GM18858 (cell line): Measurements from ENCODE around the gene LGALS1.

Experiments
- ATAC-seq: cut with Tn5 transposase; IDR thresholded peaks from one replicate; pipeline ENCODE4 v1.9.1; 2021; ENCODE audit not compliant: unreplicated experiment

LGALS1 gene

GRCh38 chr22:37661160-37661924 lies 14.1 kb upstream of the LGALS1 start:
- ATAC-seq: no peak

GRCh38 chr22:37662039-37662438 lies 13.4 kb upstream of the LGALS1 start:
- ATAC-seq: no peak

- no peak for ATAC-seq
Measured at GRCh38 chr22:37663521-37664140, 11.8 kb upstream of the LGALS1 start.

GRCh38 chr22:37664249-37665101 lies 11.0 kb upstream of the LGALS1 start:
- no peak for ATAC-seq

- ATAC-seq: no peak
Measured at GRCh38 chr22:37665487-37665886, 9.9 kb upstream of the LGALS1 start.

- ATAC-seq: no peak
Measured at GRCh38 chr22:37669586-37669985, 5.8 kb upstream of the LGALS1 start.

GRCh38 chr22:37672206-37672919 lies 3.1 kb upstream of the LGALS1 start:
- no peak for ATAC-seq

GRCh38 chr22:37672920-37673455 lies 2.4 kb upstream of the LGALS1 start:
- no peak for ATAC-seq

- ATAC-seq: no peak
Measured at GRCh38 chr22:37674248-37674647, 1.2 kb upstream of the LGALS1 start.

- no peak for ATAC-seq
Measured at GRCh38 chr22:37675930-37676735, 697 bp downstream of the LGALS1 start.

- peak; percentile 31 for ATAC-seq
Measured at GRCh38 chr22:37676736-37677492, 1.5 kb downstream of the LGALS1 start.

GRCh38 chr22:37677493-37677974 lies 2.1 kb downstream of the LGALS1 start:
- ATAC-seq: no peak

GRCh38 chr22:37678372-37678771 lies 2.9 kb downstream of the LGALS1 start:
- no peak for ATAC-seq

- no peak for ATAC-seq
Measured at GRCh38 chr22:37679670-37680069, 4.2 kb downstream of the LGALS1 start.

- no peak for ATAC-seq
Measured at GRCh38 chr22:37680191-37680851, 4.9 kb downstream of the LGALS1 start.

GRCh38 chr22:37681001-37681424 lies 5.6 kb downstream of the LGALS1 start:
- ATAC-seq: no peak

- ATAC-seq: no peak
Measured at GRCh38 chr22:37681556-37682049, 6.2 kb downstream of the LGALS1 start.
